GM21423 (cell line): ENCODE data around the gene C17orf78.
"Not testable (repeated sequence)": the region's sequence is repeated elsewhere in the genome, so short reads cannot be mapped to it uniquely, and the experiment has no call there.

Source experiments
- ATAC-seq: cut with Tn5 transposase; IDR thresholded peaks from one replicate; pipeline ENCODE4 v1.9.1; 2021; ENCODE audit warnings: mild to moderate bottlenecking, moderate library complexity; ENCODE audit not compliant: unreplicated experiment

The C17orf78 gene

GRCh38 chr17:37430051-37430627 is 54.4 kb downstream of the C17orf78 start:
- no peak for ATAC-seq

GRCh38 chr17:37432671-37433070 is 56.9 kb downstream of the C17orf78 start:
- no peak for ATAC-seq

- no peak for ATAC-seq
These were observed 62.4 kb downstream of the C17orf78 start for GRCh38 chr17:37438141-37438540.

GRCh38 chr17:37440424-37440823 is 64.6 kb downstream of the C17orf78 start:
- ATAC-seq, result no peak

GRCh38 chr17:37441369-37442014 is 65.7 kb downstream of the C17orf78 start:
- ATAC-seq, result not testable (repeated sequence)
